Activated CD4-positive, alpha-beta T cell treated with anti-CD3 and anti-CD28 coated beads for 24 hours (primary cell): ENCODE measurements around the gene PAOX.
"Not testable (repeated sequence)": the region's sequence is repeated elsewhere in the genome, so short reads cannot be mapped to it uniquely, and the experiment has no call there.

Source experiments
- DNase-seq, 2 donors: peaks; one replicate each; pipeline ENCODE4 v3.0.0-alpha.2; 2020; ENCODE audit warnings: low read depth in 2 of 2

Gene PAOX

GRCh38 chr10:133385214-133385613 is 6.2 kb downstream of the PAOX start:
- DNase-seq, result no peak

- not testable (repeated sequence) for DNase-seq
Observed at GRCh38 chr10:133386951-133387350, 7.9 kb downstream of the PAOX start.

- DNase-seq, result no peak
Observed at GRCh38 chr10:133388236-133388972, 9.3 kb downstream of the PAOX start.

GRCh38 chr10:133388973-133389818 is 10.1 kb downstream of the PAOX start:
- DNase-seq, result no peak

GRCh38 chr10:133390597-133391248 is 11.7 kb downstream of the PAOX start:
- no peak for DNase-seq

GRCh38 chr10:133391249-133391635 is 12.2 kb downstream of the PAOX start:
- no peak for DNase-seq

GRCh38 chr10:133391761-133392518 is 12.9 kb downstream of the PAOX start:
- DNase-seq, result no peak

GRCh38 chr10:133393401-133394063 is 14.5 kb downstream of the PAOX start:
- no peak for DNase-seq

- DNase-seq, result peak; percentile 91 to 93
Observed at GRCh38 chr10:133394064-133394663, 15.1 kb downstream of the PAOX start, which contains the start of gene MTG1. MTG1 (plus strand) TSS chr10:133394157; CDS start chr10:133394221, 64 bp downstream.

GRCh38 chr10:133394801-133395221 is 15.7 kb downstream of the PAOX start:
- no peak for DNase-seq

- no peak for DNase-seq
Observed at GRCh38 chr10:133396035-133396624, 17.1 kb downstream of the PAOX start.

- DNase-seq, result no peak
Observed at GRCh38 chr10:133397938-133398337, 18.9 kb downstream of the PAOX start.

- DNase-seq, result no peak
Observed at GRCh38 chr10:133399123-133399601, 20.1 kb downstream of the PAOX start.

GRCh38 chr10:133400624-133401424 is 21.8 kb downstream of the PAOX start:
- no peak for DNase-seq

GRCh38 chr10:133401500-133401899 is 22.4 kb downstream of the PAOX start:
- no peak for DNase-seq

- no peak for DNase-seq
Observed at GRCh38 chr10:133401981-133402725, 23.1 kb downstream of the PAOX start.

- DNase-seq, result no peak
Observed at GRCh38 chr10:133403359-133403758, 24.3 kb downstream of the PAOX start.

GRCh38 chr10:133403784-133404183 is 24.7 kb downstream of the PAOX start:
- no peak for DNase-seq

- DNase-seq, result no peak
Observed at GRCh38 chr10:133405272-133405671, 26.2 kb downstream of the PAOX start.
